HuH-7.5 (cell line): ENCODE data around the gene DNAH7.

Experiments
- DNase-seq: peaks from one replicate; pipeline ENCODE4 v3.0.0; 2011; ENCODE audit warnings: low spot score

DNAH7 gene

GRCh38 chr2:195863121-195863520 lies 205.5 kb downstream of the DNAH7 start:
- no peak for DNase-seq

- no peak for DNase-seq
Observed at GRCh38 chr2:195861821-195862220, 206.8 kb downstream of the DNAH7 start.

GRCh38 chr2:195859513-195859912 lies 209.1 kb downstream of the DNAH7 start:
- no peak for DNase-seq

- no peak for DNase-seq
Observed at GRCh38 chr2:195857132-195857531, 211.5 kb downstream of the DNAH7 start.

- no peak for DNase-seq
Observed at GRCh38 chr2:195850764-195851163, 217.9 kb downstream of the DNAH7 start.

GRCh38 chr2:195848119-195848899 lies 220.3 kb downstream of the DNAH7 start:
- DNase-seq = no peak

GRCh38 chr2:195842932-195843331 lies 225.7 kb downstream of the DNAH7 start:
- no peak for DNase-seq

- no peak for DNase-seq
Observed at GRCh38 chr2:195838002-195838401, 230.6 kb downstream of the DNAH7 start.

- DNase-seq = no peak
Observed at GRCh38 chr2:195836002-195836401, 232.6 kb downstream of the DNAH7 start.

GRCh38 chr2:195834836-195835235 lies 233.8 kb downstream of the DNAH7 start:
- no peak for DNase-seq

- no peak for DNase-seq
Observed at GRCh38 chr2:195830968-195831950, 237.4 kb downstream of the DNAH7 start.

GRCh38 chr2:195824478-195824877 lies 244.2 kb downstream of the DNAH7 start:
- no peak for DNase-seq

- no peak for DNase-seq
Observed at GRCh38 chr2:195823206-195823605, 245.4 kb downstream of the DNAH7 start.

GRCh38 chr2:195821566-195821932 lies 247.1 kb downstream of the DNAH7 start:
- DNase-seq = no peak

- DNase-seq = no peak
Observed at GRCh38 chr2:195820867-195821565, 247.6 kb downstream of the DNAH7 start.

GRCh38 chr2:195820373-195820772 lies 248.3 kb downstream of the DNAH7 start:
- DNase-seq = no peak

GRCh38 chr2:195819276-195819675 lies 249.4 kb downstream of the DNAH7 start:
- no peak for DNase-seq

GRCh38 chr2:195818526-195818925 lies 250.1 kb downstream of the DNAH7 start:
- no peak for DNase-seq

GRCh38 chr2:195818106-195818505 lies 250.5 kb downstream of the DNAH7 start:
- DNase-seq = no peak

- no peak for DNase-seq
Observed at GRCh38 chr2:195815083-195815482, 253.6 kb downstream of the DNAH7 start.

- no peak for DNase-seq
Observed at GRCh38 chr2:195813421-195813820, 255.2 kb downstream of the DNAH7 start.

- DNase-seq = no peak
Observed at GRCh38 chr2:195810340-195811098, 258.1 kb downstream of the DNAH7 start.
